Liver (tissue), 9 donors: ENCODE measurements around the gene LYPD3. TPM values are rescaled to one million over a fixed set of nuclear protein-coding genes. Genes with fewer than 3 reads are reported as not detected.

ENCODE experiments used
- DNase-seq: peaks from one replicate; pipeline ENCODE4 v3.0.0-alpha.2; 2017; ENCODE audit warnings: low spot score
- H3K27ac ChIP-seq, 2 donors: one replicate each; pipeline ENCODE4 v1.7.0; 2013; ENCODE audit warnings: inconsistent platforms in 2 of 2, low read length in 2 of 2, control low read depth in 1 of 2, low read depth in 1 of 2, mild to moderate bottlenecking in 1 of 2
- H3K27me3 ChIP-seq, 4 donors: one replicate each; pipeline versions ENCODE4 v1.6.1 to v1.7.0; 2013; ENCODE audit warnings: low read length in 3 of 4, inconsistent platforms in 1 of 4, mild to moderate bottlenecking in 1 of 4, moderate library complexity in 1 of 4; ENCODE audit not compliant: control insufficient read depth in 4 of 4, insufficient read depth in 4 of 4
- H3K36me3 ChIP-seq, 4 donors: one replicate each; pipeline versions ENCODE4 v1.6.1 to v1.7.0; 2013; ENCODE audit warnings: low read length in 3 of 4, mild to moderate bottlenecking in 3 of 4, low read depth in 1 of 4, moderate library complexity in 1 of 4; ENCODE audit not compliant: control insufficient read depth in 4 of 4, insufficient read depth in 3 of 4
- H3K4me1 ChIP-seq, 4 donors: one replicate each; pipeline versions ENCODE4 v1.6.1 to v1.7.0; 2013; ENCODE audit warnings: low read length in 3 of 4, mild to moderate bottlenecking in 3 of 4, moderate library complexity in 1 of 4; ENCODE audit not compliant: control insufficient read depth in 4 of 4, insufficient read depth in 4 of 4
- H3K4me3 ChIP-seq, 3 donors: one replicate each; pipeline versions ENCODE4 v1.6.1 to v1.7.0; 2013; ENCODE audit warnings: low read length in 3 of 3, control low read depth in 1 of 3, low read depth in 1 of 3, mild to moderate bottlenecking in 1 of 3
- H3K9ac ChIP-seq, 2 donors: one replicate each; pipeline ENCODE4 v1.7.0; 2013; ENCODE audit warnings: low read length in 2 of 2, mild to moderate bottlenecking in 2 of 2, moderate library complexity in 2 of 2, control low read depth in 1 of 2, low read depth in 1 of 2
- H3K9me3 ChIP-seq, 4 donors: one replicate each; pipeline versions ENCODE4 v1.6.1 to v1.7.0; 2013; ENCODE audit warnings: low read length in 3 of 4; ENCODE audit not compliant: control insufficient read depth in 4 of 4
- ATF3 ChIP-seq: IDR thresholded peaks from 2 replicates; pipeline ENCODE4 v1.6.1; 2016; ENCODE audit warnings: antibody characterized with exemption
- CTCF ChIP-seq: fragments of 150-350 bp; IDR thresholded peaks from 2 replicates; pipeline ENCODE4 v1.5.1; 2017; ENCODE audit warnings: improper control_type of control experiment, low read depth, low read length; ENCODE audit not compliant: missing input control
- EGR1 ChIP-seq, 2 donors: IDR thresholded peaks; 2 replicates each; pipeline ENCODE4 v1.6.1; 2016 to 2018; ENCODE audit warnings: antibody characterized with exemption in 2 of 2, low read depth in 2 of 2
- FOXA1 ChIP-seq: IDR thresholded peaks from 2 replicates; pipeline ENCODE4 v1.6.1; 2016; ENCODE audit warnings: antibody characterized with exemption
- FOXA2 ChIP-seq: IDR thresholded peaks from 2 replicates; pipeline ENCODE4 v1.6.1; 2016; ENCODE audit warnings: antibody characterized with exemption
- HNF4A ChIP-seq, 2 donors: conservative IDR thresholded peaks; 2 replicates each; pipeline ENCODE4 v1.6.1; 2016; ENCODE audit warnings: antibody characterized with exemption in 2 of 2, mild to moderate bottlenecking in 2 of 2
- HNF4G ChIP-seq: IDR thresholded peaks from 2 replicates; pipeline ENCODE4 v1.6.1; 2016; ENCODE audit warnings: antibody characterized with exemption
- JUND ChIP-seq, 2 donors: IDR thresholded peaks; 2 replicates each; pipeline ENCODE4 v1.6.1; 2016; ENCODE audit warnings: antibody characterized with exemption in 2 of 2
- MAX ChIP-seq: IDR thresholded peaks from 2 replicates; pipeline ENCODE4 v1.6.1; 2016; ENCODE audit warnings: antibody characterized with exemption
- NR2F2 ChIP-seq: IDR thresholded peaks from 2 replicates; pipeline ENCODE4 v1.6.1; 2016; ENCODE audit warnings: antibody characterized with exemption
- RAD21 ChIP-seq, 2 donors: IDR thresholded peaks; 2 replicates each; pipeline ENCODE4 v1.6.1; 2016; ENCODE audit warnings: antibody characterized with exemption in 2 of 2, mild to moderate bottlenecking in 2 of 2
- REST ChIP-seq: IDR thresholded peaks from 2 replicates; pipeline ENCODE4 v1.6.1; 2016; ENCODE audit warnings: antibody characterized with exemption, mild to moderate bottlenecking
- RXRA ChIP-seq, 2 donors: IDR thresholded peaks; 2 replicates each; pipeline ENCODE4 v1.6.1; 2017 to 2018; ENCODE audit warnings: antibody characterized with exemption in 2 of 2, mild to moderate bottlenecking in 1 of 2
- SP1 ChIP-seq: IDR thresholded peaks from 2 replicates; pipeline ENCODE4 v1.6.1; 2018; ENCODE audit warnings: antibody characterized with exemption, mild to moderate bottlenecking
- TAF1 ChIP-seq: conservative IDR thresholded peaks from 2 replicates; pipeline ENCODE4 v1.6.1; 2016; ENCODE audit warnings: antibody characterized with exemption, mild to moderate bottlenecking
- WGBS: extraction: QIAGEN DNeasy Blood & Tissue Kit; methylation state at CpG from one replicate; pipeline ENCODE4 v1.1.7; 2013; 5-methylcytosine and 5-hydroxymethylcytosine counted together
- polyA plus RNA-seq, 2 donors: library from polyadenylated mRNA; stranded (reverse) in 1 of 2; unstranded in 1 of 2; fragments of 200-250 nt in 1 of 2; fragments of >200 nt in 1 of 2; fragmentation: Nextera tagmentation in 1 of 2; extraction: Ambion mirVana in 1 of 2; gene quantifications; one replicate each; pipeline versions ENCODE4 v1.2.1 to v1.2.3, GENCODE V29; 2013 to 2015
- total RNA-seq, 2 donors: library from RNA; depleted of rRNA; stranded (reverse); fragments of >200 nt; gene quantifications; one replicate each; pipeline ENCODE4 v1.2.3, GENCODE V29; 2014
- TF ChIP-seq, protein P1 (sequence below): IDR thresholded peaks from 2 replicates; pipeline ENCODE4 v1.6.1; 2016; ENCODE audit warnings: antibody characterized with exemption
- donor health status: healthy.
- donor health status: healthy.
- donor health status: healthy.
- donor health status: healthy.
- donor health status: healthy.

LYPD3 gene
- total and polyA plus RNA-seq, 4 donors: 0.08 to 0.38 (median 0.18) TPM

DNA sequence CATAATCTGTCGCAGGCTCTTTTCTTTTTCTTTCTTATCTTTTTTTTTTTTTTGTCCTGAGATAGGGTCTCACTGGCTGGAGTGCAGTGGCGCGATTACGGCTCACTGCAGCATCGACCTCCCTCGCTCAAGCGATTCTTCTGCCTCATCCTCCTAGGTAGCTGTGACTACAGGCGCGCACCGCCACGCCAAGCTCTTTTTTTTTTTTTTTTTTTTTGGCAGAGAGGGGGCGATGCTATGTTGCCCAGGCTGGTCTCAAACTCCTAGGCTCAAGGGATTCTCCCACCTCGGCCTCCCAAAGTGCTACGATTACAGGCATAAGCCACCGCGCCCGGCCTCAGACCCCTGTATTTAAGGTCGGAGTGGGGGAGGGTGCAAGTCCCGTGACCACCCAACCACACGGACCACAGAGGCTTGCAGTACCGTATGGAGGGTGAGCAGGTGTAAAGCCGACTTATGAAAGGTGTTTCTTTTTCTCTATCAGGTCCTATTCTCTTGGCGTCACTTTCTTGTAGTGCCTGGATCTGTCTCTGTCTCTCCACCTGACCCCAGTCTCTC lies 37.1 kb upstream of the LYPD3 start:
- Histone ChIP-seq H3K9me3 (no peaks in the 10 kb centered on the region), H3K27me3 (no peaks in the 10 kb centered on the region), H3K4me3 (peak overlapping the region in 2 of 3 donors; percentile 80 to 93), H3K4me1 (peaks cover 17 to 57% (median 36%) of the 10 kb centered on the region in 4 donors), H3K36me3 (no peaks in the 10 kb centered on the region), H3K9ac (peak overlapping the region in 1 of 2 donors; percentile 62), H3K27ac (peak overlapping the region; percentile 91 to 95)
- 90% methylated on average over 23 of the region's 23 CpGs for WGBS
- DNase-seq: no peak
- TF ChIP-seq HNF4A (conservative IDR thresholded peaks at IDR 0.05) (no peak), RAD21 (IDR thresholded peaks at IDR 0.05) (no peak), SP1 (no peak), MAX (no peak), EGR1 (IDR thresholded peaks at IDR 0.05; ENCODE audit: low read depth in 2 of 2) (no peak), RXRA (IDR thresholded peaks at IDR 0.05) (no peak), FOXA1 (no peak)

- Histone ChIP-seq H3K27ac (no peak overlapping the region), H3K9me3 (no peaks in the 10 kb centered on the region), H3K27me3 (no peaks in the 10 kb centered on the region), H3K36me3 (peaks cover 0 to 1% (median 0%) of the 10 kb centered on the region in 4 donors), H3K4me1 (peaks cover 17 to 57% (median 38%) of the 10 kb centered on the region in 4 donors), H3K4me3 (no peak overlapping the region), H3K9ac (no peak overlapping the region)
- no peak for DNase-seq
- 86% methylated on average over 43 of the region's 43 CpGs for WGBS
- TF ChIP-seq EGR1 (IDR thresholded peaks at IDR 0.05; ENCODE audit: low read depth in 2 of 2) (no peak), TAF1 (no peak), REST (no peak), FOXA1 (no peak), MAX (no peak), CTCF (no peak), RXRA (IDR thresholded peaks at IDR 0.05) (no peak), FOXA2 (no peak), JUND (IDR thresholded peaks at IDR 0.05) (no peak), NR2F2 (no peak), HNF4A (conservative IDR thresholded peaks at IDR 0.05) (no peak), HNF4G (no peak), RAD21 (IDR thresholded peaks at IDR 0.05) (no peak), ATF3 (no peak)
- TF ChIP-seq, protein P1, sequence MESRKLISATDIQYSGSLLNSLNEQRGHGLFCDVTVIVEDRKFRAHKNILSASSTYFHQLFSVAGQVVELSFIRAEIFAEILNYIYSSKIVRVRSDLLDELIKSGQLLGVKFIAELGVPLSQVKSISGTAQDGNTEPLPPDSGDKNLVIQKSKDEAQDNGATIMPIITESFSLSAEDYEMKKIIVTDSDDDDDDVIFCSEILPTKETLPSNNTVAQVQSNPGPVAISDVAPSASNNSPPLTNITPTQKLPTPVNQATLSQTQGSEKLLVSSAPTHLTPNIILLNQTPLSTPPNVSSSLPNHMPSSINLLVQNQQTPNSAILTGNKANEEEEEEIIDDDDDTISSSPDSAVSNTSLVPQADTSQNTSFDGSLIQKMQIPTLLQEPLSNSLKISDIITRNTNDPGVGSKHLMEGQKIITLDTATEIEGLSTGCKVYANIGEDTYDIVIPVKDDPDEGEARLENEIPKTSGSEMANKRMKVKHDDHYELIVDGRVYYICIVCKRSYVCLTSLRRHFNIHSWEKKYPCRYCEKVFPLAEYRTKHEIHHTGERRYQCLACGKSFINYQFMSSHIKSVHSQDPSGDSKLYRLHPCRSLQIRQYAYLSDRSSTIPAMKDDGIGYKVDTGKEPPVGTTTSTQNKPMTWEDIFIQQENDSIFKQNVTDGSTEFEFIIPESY: no peak
Observed at GRCh38 chr19:43501661-43502418, 36.4 kb upstream of the LYPD3 start.
